HG02970 (cell line): ENCODE results near the gene XXYLT1.
"Not testable (repeated sequence)": the region's sequence is repeated elsewhere in the genome, so short reads cannot be mapped to it uniquely, and the experiment has no call there.

Experiments
- ATAC-seq: cut with Tn5 transposase; IDR thresholded peaks from one replicate; pipeline ENCODE4 v1.9.1; 2021; ENCODE audit warnings: mild to moderate bottlenecking, moderate library complexity, moderate number of reproducible peaks; ENCODE audit not compliant: unreplicated experiment, low FRiP score

XXYLT1 gene

DNA sequence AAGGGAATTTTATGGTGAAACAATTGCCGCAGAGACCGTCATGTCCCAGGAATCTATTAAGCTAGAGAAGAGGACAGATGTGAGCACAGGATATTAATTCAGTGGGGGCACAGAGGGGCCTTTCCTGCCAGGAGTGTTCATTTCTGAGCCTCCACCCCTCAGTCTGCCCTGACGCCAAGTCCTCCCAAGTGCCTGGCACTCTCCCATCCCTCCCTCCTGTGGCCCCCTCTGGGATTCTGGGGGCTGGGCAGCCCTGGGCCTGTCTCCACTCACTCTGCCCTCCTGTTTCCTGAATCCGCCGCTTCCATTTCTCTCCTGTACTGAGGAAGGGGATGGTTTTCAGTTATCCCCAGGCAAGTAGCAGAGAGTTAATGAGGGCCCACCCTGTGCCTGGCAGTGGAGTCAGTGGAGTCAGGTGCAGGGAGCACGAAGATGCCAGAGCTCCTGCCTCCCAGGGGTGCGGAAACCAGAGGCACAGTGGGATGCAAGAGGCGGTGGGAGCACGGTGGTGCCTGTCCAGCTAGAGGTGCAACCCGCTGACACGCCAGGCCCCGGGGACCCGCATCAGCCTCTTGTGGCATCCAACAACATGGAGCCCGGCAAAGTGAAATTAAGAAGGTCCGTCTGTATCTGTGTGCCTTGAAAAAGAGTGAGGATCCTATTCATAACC lies 212.5 kb downstream of the XXYLT1 start:
- no peak for ATAC-seq

- ATAC-seq, result no peak
Observed at GRCh38 chr3:195057716-195058115, 213.2 kb downstream of the XXYLT1 start.

DNA sequence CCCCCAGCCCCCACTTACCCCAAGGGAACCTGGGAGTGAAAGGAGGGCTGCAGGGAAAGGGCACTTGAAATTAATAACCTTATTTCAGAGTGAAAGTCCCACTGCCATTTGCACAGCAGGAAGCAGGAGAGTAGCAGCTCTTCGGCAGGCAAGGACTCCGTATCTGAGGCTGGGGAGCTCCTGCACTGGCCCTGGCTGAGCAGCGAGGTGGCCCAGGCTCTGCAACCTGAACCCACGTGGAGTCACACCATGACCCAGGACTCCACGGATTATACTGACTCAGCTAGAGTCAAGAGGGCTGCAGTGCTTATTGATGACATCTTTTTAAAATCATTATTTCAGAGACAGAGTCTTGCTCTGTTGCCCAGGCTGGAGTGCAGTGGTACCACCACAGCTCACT lies 214.5 kb downstream of the XXYLT1 start:
- no peak for ATAC-seq

DNA sequence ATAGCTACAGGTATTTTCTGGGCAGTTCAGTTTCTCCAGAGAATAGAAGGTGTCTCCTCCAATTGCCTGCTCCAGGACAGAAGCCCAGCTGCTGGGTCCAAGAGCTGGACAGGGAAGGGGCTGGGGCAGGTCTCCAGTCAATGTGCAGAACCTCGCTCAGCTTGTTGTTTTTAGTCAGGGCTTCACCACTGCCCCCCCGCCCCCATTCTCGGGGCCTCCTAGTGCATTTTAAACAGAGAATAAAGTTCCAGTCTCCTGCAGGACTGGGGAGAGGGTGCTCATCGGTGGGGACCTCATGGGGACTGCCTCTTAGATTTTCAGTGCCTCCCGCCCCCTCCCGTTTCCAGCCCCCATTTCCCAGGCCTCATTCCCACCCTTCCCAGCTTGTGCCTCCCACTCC lies 216.6 kb downstream of the XXYLT1 start:
- ATAC-seq, result no peak

- ATAC-seq, result no peak
Observed at GRCh38 chr3:195052939-195053338, 218.0 kb downstream of the XXYLT1 start.

- ATAC-seq, result not testable (repeated sequence)
Observed at GRCh38 chr3:195050296-195050695, 220.7 kb downstream of the XXYLT1 start.

DNA sequence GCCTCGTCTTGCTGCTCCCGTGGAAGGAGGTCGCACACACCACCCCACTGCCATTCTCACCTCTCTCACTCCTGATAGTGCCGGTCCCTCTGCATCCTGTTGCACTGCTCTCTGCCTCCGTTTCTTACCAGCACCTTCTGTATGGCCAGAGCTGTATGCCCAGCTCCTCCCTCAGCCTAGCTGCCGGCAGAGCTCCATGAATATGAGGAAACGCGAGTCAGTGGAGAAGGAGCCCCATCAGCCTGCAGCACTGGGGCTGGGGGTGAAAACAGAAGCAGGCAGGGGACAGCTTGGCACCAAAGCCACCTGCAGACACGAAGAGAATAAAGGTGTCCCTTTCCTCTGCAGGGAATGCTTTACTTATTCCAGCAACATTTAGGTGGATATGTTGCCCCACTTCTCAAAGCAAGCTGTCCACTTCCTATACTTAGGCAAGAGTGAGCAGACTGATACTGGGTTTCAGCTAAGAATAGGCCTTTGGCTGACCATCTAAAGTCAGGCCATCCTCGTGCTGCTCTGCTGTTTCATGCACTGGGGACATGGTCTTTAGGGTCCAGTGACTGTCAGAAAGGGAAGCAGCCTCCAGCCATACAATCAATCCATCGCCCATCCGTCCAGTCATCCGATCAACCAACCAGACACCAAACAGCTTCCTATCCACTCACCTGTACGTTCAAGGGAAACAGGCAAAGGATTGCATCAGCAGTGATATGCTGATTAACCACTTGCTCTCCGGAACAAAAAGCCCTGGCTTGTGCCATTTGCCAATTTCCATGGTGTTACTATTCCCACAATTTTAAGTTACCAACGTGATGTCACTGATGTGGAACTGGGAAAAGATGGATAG lies 222.7 kb downstream of the XXYLT1 start:
- ATAC-seq, result no peak

DNA sequence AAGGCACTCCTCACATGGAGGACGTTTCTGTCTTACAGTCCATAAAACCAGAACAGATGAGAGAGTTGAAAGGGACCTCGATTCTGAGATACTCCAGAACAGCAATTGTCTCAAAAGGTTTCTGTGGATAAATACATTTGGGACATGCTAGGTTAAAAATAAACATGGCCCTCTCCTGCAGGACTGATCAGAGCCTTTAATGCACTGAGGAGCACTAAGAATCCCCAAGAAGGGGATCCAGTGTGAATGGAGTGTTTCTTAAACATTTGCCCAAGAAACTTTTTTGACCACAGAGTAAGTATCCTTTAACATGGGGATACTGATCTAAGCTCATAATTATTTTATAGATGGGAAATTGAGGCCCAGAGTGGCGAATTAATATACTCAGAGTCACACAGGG lies 223.4 kb downstream of the XXYLT1 start:
- ATAC-seq, result no peak

DNA sequence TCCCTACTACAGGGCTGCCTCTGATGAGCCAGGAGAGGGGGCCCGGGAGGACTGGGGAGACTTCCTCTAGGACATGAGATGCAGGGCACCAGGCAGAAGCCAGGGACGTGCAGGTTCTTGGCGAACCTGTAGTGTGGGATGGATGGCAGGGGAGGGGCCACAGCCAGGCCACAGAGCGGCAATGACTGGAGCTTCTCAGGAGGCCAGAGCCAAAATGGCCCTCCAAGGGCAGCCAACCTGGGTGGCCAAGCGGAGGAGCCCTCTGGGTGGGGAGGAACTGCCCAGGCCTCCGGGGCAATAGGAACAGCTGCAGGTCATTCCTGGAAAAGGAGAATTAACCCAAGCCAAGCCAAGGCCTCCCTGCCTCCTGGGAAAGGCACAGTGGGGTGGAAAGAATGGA lies 224.5 kb downstream of the XXYLT1 start:
- ATAC-seq, result no peak

DNA sequence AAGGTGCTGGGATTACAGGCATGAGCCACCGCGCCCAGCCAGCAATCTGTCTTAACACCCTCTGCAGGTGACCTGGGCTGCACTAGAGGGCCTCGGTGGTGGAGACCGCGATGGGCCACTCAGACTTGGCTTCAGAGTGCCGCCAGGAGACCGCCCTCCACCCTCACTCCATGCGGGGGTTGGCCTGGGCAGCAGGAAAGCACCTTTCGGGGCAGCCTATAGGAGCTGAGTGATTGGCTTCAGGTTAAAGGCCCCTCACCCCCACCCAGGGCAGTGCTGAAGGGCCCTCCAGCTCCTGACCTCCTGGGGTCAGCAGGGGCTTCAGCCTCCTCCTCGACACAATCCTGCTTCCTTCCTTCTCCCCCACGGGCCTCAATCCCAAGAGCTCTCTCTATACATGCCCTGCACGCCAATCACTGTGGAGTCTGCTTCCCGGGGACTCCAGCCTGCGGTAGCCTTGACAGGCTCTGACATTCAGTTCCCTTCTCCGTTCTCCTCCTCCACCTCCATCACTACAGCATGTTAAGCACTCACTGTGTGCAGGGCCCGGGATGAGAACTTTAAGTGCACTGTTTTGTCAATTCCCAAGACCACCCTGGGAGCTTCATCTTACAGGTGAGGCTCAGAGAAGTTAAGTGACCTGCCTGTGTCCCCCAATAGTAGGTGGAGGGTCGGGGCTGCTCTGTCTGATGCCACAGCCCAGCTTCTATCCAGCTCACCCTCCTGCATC lies 225.3 kb downstream of the XXYLT1 start:
- no peak for ATAC-seq

DNA sequence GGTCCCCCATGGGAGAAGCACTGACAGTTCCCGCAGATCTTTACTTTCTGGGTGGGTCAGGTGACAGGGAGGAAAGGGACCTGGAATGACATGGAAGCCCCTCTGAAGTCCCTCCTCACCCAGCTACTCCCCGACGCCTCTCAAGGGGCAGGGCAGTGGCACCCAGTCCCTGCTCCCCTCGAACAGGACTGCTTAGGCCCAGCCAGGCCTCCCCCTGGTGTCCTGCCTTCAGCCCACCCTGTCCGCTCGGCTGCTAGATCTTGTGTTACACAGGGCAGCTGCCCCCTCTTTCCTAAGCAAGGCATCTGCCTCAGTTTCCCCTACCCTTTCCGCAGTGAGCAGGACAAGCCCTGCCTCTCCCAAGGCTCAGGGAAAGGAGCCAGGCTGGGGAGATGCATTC lies 226.5 kb downstream of the XXYLT1 start:
- no peak for ATAC-seq

- no peak for ATAC-seq
Observed at GRCh38 chr3:195043607-195044339, 227.2 kb downstream of the XXYLT1 start.

- ATAC-seq, result no peak
Observed at GRCh38 chr3:195042743-195043606, 228.0 kb downstream of the XXYLT1 start.

DNA sequence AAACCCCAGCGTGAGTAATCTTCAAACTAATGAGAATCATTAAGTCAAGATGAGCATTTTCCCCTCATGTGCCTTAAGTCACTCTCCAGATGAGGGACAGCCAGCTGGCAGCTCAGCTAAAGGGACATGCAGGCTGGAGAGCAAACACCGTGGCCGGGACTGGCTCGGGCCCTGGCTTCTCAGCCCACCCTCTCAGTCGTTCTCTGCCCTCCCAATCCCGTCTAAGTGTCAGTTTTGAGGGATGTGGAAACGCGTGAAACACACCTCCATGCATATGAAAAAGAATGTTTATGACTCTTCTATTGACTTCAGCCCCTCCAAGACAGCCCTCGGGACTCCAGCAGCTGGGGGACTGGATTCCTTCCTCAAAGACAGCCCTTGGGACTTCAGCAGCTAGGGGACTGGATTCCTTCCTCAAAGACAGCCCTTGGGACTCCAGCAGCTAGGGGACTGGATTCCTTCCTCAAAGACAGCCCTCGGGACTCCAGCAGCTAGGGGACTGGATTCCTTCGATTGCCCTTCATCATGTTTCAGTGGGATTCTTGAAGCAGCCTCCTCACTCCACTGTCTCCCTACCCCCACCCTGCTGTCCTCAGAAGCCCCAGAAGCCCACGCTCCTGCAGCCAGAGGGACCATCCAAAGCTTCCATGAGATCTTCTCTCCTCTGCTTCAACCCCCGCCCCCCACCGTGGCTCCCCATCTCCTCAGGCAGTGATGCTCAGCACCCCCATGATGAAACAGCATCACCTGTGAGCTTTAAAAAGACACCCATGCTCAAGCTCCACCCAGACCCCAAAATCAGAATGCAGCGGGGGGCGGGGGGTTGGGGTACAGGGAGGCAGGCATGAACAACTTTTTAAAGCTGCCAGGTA lies 228.9 kb downstream of the XXYLT1 start:
- no peak for ATAC-seq

DNA sequence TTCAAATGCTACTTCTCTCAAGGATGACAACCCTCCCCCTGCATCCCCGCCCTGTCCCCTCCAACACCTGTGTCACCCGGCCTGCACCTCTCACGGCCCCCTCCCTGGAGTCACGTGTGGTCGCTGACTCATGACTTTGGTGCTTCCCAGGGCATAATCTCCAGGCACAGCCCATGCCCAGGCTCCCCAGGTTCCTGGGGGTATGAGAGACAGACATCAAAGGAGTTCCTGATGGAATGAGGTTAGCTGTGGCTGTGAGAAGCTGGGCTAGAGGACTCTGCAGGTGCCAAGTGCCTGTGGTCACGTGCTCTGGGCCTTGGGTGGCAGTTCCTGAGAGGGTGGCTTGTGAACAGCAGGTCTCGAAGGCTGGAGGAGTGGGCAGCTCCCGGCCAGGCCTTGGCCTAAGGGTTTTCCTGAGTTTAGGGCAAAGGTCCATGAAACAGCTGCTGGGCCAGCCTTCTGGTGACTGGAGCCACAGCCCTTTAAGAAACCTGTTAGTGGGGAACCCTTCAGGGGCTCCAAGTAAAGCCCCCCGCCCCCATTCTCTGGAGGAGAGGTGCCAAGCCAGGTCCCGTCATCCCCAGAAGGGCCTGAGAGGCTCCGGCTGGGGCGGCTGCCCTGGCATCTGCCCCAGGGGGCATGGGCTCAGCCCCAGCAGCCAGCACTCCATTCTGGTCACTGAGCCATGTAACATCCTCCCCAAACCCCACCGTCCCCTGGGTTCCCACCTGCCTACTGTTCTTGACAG lies 230.0 kb downstream of the XXYLT1 start:
- ATAC-seq, result no peak

DNA sequence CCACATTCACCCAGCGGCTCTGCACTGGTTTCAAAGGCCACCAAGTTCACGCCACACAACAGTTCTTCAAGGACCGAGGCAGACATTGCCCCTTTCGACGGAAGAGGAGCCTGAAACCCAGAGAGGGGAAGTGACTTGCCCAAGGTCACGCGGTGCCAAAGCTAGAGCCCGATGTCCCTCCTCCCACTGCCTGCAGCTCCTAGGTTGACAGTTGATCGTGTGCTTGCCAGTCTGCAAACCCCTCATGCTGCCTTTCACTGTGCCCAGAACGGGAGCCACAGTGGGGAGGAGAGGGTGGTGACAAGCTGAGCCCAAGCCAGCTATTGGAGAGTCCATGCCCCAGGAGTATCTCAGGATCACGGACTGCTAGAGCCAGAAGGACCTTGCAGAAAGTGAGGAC lies 230.9 kb downstream of the XXYLT1 start:
- ATAC-seq, result no peak

GRCh38 chr3:195039180-195039843 lies 231.6 kb downstream of the XXYLT1 start:
- ATAC-seq, result no peak

DNA sequence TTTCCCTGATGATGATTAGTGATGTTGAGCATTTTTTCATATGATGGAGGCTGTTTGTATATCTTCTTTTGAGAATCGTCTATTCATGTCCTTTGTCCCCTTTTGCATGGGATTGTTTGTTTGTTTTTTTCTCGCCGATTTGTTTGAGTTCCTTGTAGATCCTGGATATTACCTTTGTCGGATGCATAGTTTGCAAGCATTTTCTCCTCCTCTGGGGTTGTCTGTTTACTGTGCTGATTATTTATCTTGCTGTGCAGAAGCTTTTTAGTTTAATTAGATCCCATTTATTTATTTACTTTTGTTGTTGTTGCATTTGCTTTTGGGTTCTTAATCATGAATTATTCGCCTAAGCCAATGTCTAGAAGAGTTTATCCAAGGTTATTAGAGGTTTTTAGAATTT lies 232.8 kb downstream of the XXYLT1 start:
- no peak for ATAC-seq
